ENCODE results near the gene TWSG1. TPM values are rescaled to one million over a fixed set of nuclear protein-coding genes. Genes with fewer than 3 reads are reported as not detected.

Gene TWSG1
- total RNA-seq, 2 donors from 2014 or later, result 14.7 to 16.6 TPM

DNA sequence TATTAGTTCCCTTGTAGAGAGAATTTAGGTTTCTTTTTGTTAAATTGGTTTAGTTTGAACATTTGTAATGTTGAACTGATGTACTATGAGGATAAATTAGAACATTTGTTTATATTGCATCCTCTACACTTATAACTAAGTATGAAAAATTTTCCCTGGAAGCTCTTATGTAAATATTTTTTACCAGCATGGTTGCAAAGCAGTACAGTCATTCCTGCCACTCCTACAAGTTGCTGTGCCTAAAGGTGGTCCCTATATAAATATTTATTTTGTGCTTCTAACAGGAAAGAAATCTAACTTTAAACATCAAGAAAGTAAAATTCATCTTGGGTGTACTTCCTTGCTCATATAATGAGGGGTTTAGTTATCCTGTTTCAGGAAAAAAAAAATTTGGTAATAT lies 14.2 kb downstream of the TWSG1 start:
- Histone ChIP-seq H3K4me1 (peaks cover 0 to 8% of the 10 kb centered on the region in 2 donors), H3K27me3 (no peaks in the 10 kb centered on the region), H3K27ac (no peak overlapping the region), H3K4me3 (no peak overlapping the region), H3K36me3 (peaks cover 1% of the 10 kb centered on the region), H3K9me3 (no peaks in the 10 kb centered on the region)
- TF ChIP-seq, protein P1, sequence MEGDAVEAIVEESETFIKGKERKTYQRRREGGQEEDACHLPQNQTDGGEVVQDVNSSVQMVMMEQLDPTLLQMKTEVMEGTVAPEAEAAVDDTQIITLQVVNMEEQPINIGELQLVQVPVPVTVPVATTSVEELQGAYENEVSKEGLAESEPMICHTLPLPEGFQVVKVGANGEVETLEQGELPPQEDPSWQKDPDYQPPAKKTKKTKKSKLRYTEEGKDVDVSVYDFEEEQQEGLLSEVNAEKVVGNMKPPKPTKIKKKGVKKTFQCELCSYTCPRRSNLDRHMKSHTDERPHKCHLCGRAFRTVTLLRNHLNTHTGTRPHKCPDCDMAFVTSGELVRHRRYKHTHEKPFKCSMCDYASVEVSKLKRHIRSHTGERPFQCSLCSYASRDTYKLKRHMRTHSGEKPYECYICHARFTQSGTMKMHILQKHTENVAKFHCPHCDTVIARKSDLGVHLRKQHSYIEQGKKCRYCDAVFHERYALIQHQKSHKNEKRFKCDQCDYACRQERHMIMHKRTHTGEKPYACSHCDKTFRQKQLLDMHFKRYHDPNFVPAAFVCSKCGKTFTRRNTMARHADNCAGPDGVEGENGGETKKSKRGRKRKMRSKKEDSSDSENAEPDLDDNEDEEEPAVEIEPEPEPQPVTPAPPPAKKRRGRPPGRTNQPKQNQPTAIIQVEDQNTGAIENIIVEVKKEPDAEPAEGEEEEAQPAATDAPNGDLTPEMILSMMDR (IDR thresholded peaks at IDR 0.05), result no peak
- no peak for DNase-seq (ENCODE audit: low spot score)

DNA sequence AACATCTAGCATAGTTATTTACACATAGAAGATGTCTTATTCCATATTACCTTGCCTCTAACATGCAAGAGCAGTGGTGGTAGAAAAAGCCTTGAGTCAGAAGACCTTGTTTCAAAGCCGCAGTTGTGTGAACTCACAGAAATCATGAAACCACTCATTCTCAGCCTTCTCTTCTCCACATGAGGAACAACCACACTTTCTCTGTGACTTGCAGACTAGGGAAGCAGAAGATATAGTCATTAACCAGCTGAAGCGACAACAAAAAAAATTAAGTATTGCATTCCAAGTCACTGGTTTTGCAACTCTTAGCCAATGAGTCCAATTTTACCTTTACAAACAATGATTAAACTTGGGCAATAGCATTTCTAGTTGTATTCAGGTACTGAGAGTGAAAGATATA lies 19.0 kb downstream of the TWSG1 start:
- TF ChIP-seq, protein P1 (IDR thresholded peaks at IDR 0.05), result no peak
- no peaks in the 10 kb centered on the region for H3K9me3 ChIP-seq
- H3K4me1 ChIP-seq, result no peaks in the 10 kb centered on the region
- no peaks in the 10 kb centered on the region for H3K27me3 ChIP-seq
- H3K27ac ChIP-seq, result no peak overlapping the region
- no peak overlapping the region for H3K4me3 ChIP-seq
- H3K36me3 ChIP-seq, result no peaks in the 10 kb centered on the region
- no peak for DNase-seq (ENCODE audit: low spot score)

DNA sequence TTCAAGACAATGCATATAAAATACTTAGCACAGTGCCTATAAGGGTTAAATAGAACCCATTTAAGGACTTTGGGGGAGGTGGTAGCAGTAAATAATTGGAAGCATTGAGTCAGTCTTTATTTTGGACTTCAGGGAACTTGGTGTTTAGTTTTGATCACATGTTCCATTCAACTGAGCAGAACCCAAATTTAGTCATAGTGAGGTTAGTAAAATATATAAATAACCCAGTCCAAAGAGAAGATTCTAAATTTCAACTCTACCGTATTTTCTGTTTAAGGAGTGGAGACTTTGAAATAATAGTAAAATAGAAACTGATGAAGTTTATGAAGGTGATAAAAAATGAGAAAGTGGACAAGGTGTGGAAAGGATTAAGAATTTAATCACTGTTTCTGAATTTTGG lies 19.7 kb downstream of the TWSG1 start:
- no peaks in the 10 kb centered on the region for H3K9me3 ChIP-seq
- TF ChIP-seq, protein P1 (IDR thresholded peaks at IDR 0.05), result no peak
- H3K36me3 ChIP-seq, result no peaks in the 10 kb centered on the region
- H3K27me3 ChIP-seq, result no peaks in the 10 kb centered on the region
- no peak overlapping the region for H3K4me3 ChIP-seq
- DNase-seq (ENCODE audit: low spot score), result no peak
- H3K27ac ChIP-seq, result no peak overlapping the region
- no peaks in the 10 kb centered on the region for H3K4me1 ChIP-seq

DNA sequence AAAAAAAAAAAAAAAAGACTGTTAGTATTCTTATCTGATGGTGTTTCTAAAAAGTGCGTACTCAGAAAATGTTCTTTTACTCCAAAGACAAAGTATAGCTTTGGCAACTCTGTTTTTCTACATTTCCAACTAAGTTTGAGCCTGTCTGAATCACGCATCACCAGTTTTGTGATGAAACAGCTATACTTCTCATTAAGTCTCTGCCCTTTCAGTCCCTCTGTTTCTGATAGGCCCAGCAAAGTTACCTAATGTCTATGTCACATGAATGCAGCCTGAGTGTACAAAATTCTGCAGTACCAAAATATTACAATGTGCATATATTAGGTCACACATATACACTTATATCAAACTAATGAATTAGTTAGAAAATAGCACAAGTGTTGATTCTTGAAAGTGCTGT lies 22.4 kb downstream of the TWSG1 start:
- no peaks in the 10 kb centered on the region for H3K9me3 ChIP-seq
- no peak overlapping the region for H3K27ac ChIP-seq
- TF ChIP-seq, protein P1 (IDR thresholded peaks at IDR 0.05), result no peak
- DNase-seq (ENCODE audit: low spot score), result no peak
- no peaks in the 10 kb centered on the region for H3K27me3 ChIP-seq
- no peak overlapping the region for H3K4me3 ChIP-seq
- H3K36me3 ChIP-seq, result no peaks in the 10 kb centered on the region
- H3K4me1 ChIP-seq, result no peaks in the 10 kb centered on the region

DNA sequence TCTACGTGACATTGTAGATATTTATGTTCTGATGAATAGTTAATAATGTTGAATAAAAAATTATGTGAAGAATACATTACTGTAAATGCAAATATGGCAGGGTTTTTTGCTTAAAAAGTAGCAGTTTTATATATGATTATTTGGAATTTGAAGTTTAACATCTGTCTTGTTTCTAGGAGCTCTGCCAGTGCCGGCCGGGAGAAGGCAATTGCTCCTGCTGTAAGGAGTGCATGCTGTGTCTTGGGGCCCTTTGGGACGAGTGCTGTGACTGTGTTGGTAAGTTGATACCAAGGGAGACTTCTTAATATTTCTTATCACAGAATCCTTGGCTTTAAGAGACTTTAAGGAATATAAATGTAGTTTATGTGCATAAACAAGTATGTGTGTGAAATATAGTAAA lies 25.2 kb downstream of the TWSG1 start:
- Histone ChIP-seq H3K4me3 (no peak overlapping the region), H3K4me1 (no peaks in the 10 kb centered on the region), H3K27me3 (no peaks in the 10 kb centered on the region), H3K36me3 (no peaks in the 10 kb centered on the region), H3K9me3 (no peaks in the 10 kb centered on the region), H3K27ac (no peak overlapping the region)
- TF ChIP-seq, protein P1 (IDR thresholded peaks at IDR 0.05), result no peak
- no peak for DNase-seq (ENCODE audit: low spot score)

DNA sequence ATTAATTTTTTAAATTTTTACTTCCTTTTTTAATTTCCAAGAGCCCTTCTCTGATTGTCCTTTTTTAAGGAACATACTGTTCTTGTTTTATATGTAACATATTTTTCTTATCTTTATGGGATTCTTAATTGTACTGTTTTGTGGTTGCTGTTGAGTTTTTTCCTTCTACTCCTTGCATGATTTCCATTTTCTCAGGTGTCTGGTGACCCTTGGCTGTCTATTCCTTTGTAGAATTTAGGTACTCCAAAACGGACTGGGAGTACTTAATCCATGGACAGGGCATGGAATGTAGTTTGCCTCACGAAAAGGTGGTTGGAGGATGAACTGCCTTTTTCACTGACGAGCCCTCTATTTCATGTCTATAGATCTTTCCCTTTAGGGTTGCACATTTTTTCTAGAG lies 26.6 kb downstream of the TWSG1 start:
- Histone ChIP-seq H3K9me3 (no peaks in the 10 kb centered on the region), H3K4me3 (no peak overlapping the region), H3K4me1 (no peaks in the 10 kb centered on the region), H3K27ac (no peak overlapping the region), H3K36me3 (no peaks in the 10 kb centered on the region), H3K27me3 (no peaks in the 10 kb centered on the region)
- DNase-seq (ENCODE audit: low spot score), result no peak
- TF ChIP-seq, protein P1 (IDR thresholded peaks at IDR 0.05), result no peak

Data from right atrium auricular region (tissue), 2 donors.